Osteocyte (in vitro differentiated cells): Measurements from ENCODE around the gene PRKG1. TPM values are rescaled to one million over a fixed set of nuclear protein-coding genes. Genes with fewer than 3 reads are reported as not detected.

Experiments used
- DNase-seq: peaks from one replicate; pipeline ENCODE4 v3.0.0; 2021; ENCODE audit warnings: mixed read lengths; ENCODE audit not compliant: unreplicated experiment; ENCODE audit errors: extremely low spot score
- H3K27ac Mint-ChIP-seq: one replicate; pipeline ENCODE4 v1.8.0; 2021; ENCODE audit warnings: mild to moderate bottlenecking, mixed read lengths; ENCODE audit not compliant: unreplicated experiment
- H3K27me3 Mint-ChIP-seq: one replicate; pipeline ENCODE4 v1.8.0; 2021; ENCODE audit warnings: mixed read lengths; ENCODE audit not compliant: unreplicated experiment
- H3K36me3 Mint-ChIP-seq: one replicate; pipeline ENCODE4 v1.8.0; 2021; ENCODE audit warnings: mixed read lengths; ENCODE audit not compliant: unreplicated experiment
- H3K4me1 Mint-ChIP-seq: one replicate; pipeline ENCODE4 v1.8.0; 2021; ENCODE audit warnings: mixed read lengths; ENCODE audit not compliant: unreplicated experiment
- H3K4me3 Mint-ChIP-seq: one replicate; pipeline ENCODE4 v1.8.0; 2021; ENCODE audit warnings: mild to moderate bottlenecking, moderate library complexity, mixed read lengths; ENCODE audit not compliant: unreplicated experiment
- H3K9me3 Mint-ChIP-seq: one replicate; pipeline ENCODE4 v1.8.0; 2021; ENCODE audit warnings: mixed read lengths; ENCODE audit not compliant: unreplicated experiment
- total RNA-seq: library from RNA; stranded (reverse); gene quantifications from 2 replicates; pipeline ENCODE4 v1.2.1, GENCODE V29; 2021
- TF ChIP-seq, protein P1 (sequence below): fragments of 200-600 bp; sonication (generic); IDR thresholded peaks from 2 replicates; pipeline ENCODE4 v1.5.0; 2021; ENCODE audit warnings: antibody characterized with exemption, mild to moderate bottlenecking, moderate library complexity

The PRKG1 gene
- total RNA-seq, 1 donor from 2014 or later = 10.8 TPM

DNA sequence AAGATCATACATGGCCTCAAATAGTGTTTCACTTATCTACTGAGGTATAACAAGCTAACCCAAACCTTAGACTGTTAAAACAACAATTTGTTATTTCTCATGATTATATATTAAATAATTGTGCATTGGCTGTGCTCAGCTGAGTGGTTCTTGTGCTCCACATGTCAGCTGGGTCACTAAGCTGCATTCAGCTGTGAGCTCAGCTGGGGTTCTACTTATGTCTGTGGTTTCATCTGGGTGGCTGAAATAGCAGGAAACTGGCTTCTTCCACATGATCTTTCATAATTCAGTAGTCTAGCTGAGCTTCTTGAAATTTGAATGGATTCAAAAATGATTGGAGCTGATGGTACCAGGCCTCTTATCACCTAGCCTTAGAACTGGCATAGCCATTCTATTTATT lies 806.9 kb downstream of the PRKG1 start:
- no peaks in the 10 kb centered on the region for H3K36me3 Mint-ChIP-seq
- no peak for DNase-seq

DNA sequence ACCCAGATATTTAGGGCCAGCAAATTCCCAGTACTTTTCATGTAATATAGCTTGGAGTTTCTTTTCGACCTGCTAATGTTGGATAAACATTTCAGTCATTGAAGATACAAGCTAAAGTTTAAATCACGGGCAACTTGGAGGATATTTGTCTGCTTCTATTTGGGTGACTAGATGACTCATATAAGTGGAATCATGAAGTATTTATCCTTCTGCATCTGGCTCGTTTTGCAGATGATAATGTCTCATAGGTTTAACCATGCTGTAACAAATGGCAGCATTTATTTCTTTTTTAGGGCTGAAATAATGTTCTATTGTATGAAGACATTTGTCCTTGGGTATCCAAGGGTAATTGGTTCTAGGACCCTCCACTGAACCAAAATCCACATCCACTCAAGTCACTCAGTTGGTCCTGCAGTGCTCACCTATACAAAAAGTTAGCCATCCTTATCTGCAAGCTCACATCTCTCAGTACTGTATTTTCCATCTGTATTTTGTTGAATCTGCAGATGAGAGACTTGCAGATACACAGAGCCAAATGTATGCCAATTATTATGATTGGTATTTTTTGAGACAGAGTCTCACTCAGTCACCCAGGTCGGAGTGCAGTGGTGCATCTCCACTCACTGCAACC lies 812.3 kb downstream of the PRKG1 start:
- DNase-seq = no peak
- no peaks in the 10 kb centered on the region for H3K9me3 Mint-ChIP-seq
- peak overlapping the region; percentile 41 for H3K27ac Mint-ChIP-seq

More for the DNA sequence above, 806.9 kb downstream of the PRKG1 start:
- Mint-ChIP-seq H3K4me3 (no peak overlapping the region), H3K4me1 (peaks cover 27% of the 10 kb centered on the region), H3K9me3 (no peaks in the 10 kb centered on the region), H3K27me3 (no peaks in the 10 kb centered on the region), H3K27ac (no peak overlapping the region)
- TF ChIP-seq, protein P1, sequence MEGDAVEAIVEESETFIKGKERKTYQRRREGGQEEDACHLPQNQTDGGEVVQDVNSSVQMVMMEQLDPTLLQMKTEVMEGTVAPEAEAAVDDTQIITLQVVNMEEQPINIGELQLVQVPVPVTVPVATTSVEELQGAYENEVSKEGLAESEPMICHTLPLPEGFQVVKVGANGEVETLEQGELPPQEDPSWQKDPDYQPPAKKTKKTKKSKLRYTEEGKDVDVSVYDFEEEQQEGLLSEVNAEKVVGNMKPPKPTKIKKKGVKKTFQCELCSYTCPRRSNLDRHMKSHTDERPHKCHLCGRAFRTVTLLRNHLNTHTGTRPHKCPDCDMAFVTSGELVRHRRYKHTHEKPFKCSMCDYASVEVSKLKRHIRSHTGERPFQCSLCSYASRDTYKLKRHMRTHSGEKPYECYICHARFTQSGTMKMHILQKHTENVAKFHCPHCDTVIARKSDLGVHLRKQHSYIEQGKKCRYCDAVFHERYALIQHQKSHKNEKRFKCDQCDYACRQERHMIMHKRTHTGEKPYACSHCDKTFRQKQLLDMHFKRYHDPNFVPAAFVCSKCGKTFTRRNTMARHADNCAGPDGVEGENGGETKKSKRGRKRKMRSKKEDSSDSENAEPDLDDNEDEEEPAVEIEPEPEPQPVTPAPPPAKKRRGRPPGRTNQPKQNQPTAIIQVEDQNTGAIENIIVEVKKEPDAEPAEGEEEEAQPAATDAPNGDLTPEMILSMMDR = no peak

DNA sequence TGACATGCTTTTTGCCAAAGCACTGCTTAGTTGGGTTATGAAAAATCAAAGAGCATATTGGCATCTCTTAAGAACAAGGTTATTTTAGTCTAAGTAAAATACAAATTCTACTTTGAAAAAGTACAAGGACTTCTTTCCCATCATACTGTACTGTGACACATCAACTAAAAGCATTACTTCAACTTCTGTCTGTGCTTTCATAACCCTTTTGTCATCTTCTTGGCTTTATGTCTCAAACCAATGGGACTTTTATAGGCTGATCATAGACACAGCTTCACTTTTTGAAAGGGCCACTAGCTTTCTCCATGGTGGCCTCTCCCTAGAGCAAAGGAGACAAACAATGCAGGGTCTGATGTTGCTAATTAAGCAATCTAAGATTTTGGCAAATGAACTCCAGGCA lies 814.0 kb downstream of the PRKG1 start:
- peaks cover 17% of the 10 kb centered on the region for H3K4me1 Mint-ChIP-seq

More for the DNA sequence above, 812.3 kb downstream of the PRKG1 start:
- H3K4me1 Mint-ChIP-seq = peaks cover 14% of the 10 kb centered on the region
- no peaks in the 10 kb centered on the region for H3K36me3 Mint-ChIP-seq
- TF ChIP-seq, protein P1 = no peak
- no peaks in the 10 kb centered on the region for H3K27me3 Mint-ChIP-seq
- no peak overlapping the region for H3K4me3 Mint-ChIP-seq

DNA sequence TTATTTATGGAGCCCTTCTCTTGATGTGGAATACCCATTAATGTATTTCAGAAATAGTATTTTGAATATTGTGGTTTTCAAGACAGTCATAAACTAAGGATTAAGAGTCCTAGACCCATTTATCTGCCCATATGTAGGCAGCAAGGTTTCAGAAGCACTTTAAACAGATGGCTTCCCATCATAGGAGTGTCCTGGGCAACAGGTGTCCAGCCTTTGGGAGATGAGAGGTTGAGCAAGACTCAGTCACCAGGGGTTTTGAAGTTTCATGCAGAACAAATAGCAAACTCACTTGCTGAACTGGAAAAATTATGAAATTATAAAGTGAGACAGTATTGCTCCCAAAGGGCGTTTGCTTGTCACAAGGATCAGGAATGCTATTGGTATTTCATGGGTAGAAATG lies 818.0 kb downstream of the PRKG1 start:
- no peaks in the 10 kb centered on the region for H3K27me3 Mint-ChIP-seq
- H3K27ac Mint-ChIP-seq = no peak overlapping the region
- H3K36me3 Mint-ChIP-seq = no peaks in the 10 kb centered on the region
- peaks cover 17% of the 10 kb centered on the region for H3K4me1 Mint-ChIP-seq
- no peaks in the 10 kb centered on the region for H3K9me3 Mint-ChIP-seq
- DNase-seq = no peak
- no peak overlapping the region for H3K4me3 Mint-ChIP-seq
- TF ChIP-seq, protein P1 = no peak

More for the DNA sequence above, 814.0 kb downstream of the PRKG1 start:
- H3K4me3 Mint-ChIP-seq = no peak overlapping the region
- H3K9me3 Mint-ChIP-seq = no peaks in the 10 kb centered on the region
- no peaks in the 10 kb centered on the region for H3K27me3 Mint-ChIP-seq
- no peaks in the 10 kb centered on the region for H3K36me3 Mint-ChIP-seq
- no peak for DNase-seq
- TF ChIP-seq, protein P1 = no peak
- no peak overlapping the region for H3K27ac Mint-ChIP-seq

DNA sequence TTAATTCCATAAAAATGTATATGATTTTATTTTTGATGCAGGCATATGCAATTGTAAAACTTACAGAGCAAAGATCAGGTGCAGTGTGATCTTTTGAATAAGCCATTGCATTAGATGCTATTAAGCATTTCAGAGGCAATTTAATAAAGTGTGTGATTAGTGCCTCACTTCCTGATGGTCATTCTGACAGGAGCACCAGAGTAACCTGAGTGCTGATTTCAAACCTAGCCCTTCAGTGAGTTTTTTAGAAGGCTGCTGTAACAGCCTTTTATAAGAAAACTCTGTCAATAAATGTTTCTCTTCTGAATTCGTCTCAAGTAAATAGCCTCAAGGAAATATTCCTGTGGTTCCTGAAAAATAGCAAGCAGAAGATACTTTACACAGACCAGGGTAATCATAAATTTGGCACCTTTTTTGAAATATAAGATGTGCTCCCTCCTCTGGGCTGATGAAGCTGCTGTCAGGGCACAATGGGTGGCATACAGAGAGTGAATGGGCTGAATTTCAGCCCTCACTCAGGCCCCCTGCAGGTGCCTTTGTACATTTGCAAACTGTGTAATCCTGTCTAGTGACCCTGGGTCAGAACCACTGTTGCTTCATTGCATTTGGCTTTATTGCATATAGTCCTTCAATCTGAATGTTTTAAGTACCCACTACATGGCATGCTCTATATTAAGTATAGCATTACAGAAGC lies 818.8 kb downstream of the PRKG1 start:
- H3K36me3 Mint-ChIP-seq = no peaks in the 10 kb centered on the region
- TF ChIP-seq, protein P1 = peak; percentile 50
- H3K27ac Mint-ChIP-seq = no peak overlapping the region
- no peaks in the 10 kb centered on the region for H3K9me3 Mint-ChIP-seq
- H3K4me1 Mint-ChIP-seq = peaks cover 15% of the 10 kb centered on the region
- no peaks in the 10 kb centered on the region for H3K27me3 Mint-ChIP-seq
- H3K4me3 Mint-ChIP-seq = no peak overlapping the region
- no peak for DNase-seq
